ENCODE results near the gene TAF4. TPM values are rescaled to one million over a fixed set of nuclear protein-coding genes. Genes with fewer than 3 reads are reported as not detected.

TAF4 gene
- total RNA-seq, 1 donor from 2014 or later: 17.6 TPM

DNA sequence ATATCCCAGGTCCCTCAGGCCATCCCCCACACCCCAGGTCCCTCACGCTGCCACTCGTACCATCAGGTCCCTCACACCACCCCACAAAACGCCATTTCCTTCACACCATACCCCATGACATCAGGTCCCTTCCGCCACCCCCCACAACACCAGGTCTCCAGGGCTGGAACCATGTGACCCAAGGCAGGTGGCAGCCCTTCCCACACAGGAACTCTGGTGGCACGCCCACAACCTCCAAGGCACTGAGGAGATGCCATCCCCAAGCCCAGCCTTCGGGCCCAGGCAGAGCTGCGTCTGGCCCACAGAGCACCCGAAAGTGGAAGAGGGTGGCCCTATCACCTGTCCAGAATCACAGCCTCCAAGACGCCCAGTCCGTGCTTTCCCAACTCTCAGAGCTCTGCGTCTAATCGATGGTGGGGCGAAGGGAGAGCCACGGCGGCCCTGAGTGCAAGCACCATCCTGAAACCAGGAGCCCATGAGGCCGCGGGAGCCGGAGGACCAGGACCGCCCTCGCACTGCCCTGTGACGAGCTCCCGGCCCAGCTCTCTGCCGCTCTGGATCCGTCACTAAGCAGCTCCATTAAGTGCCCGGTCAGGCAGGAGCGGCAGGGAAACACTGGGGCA is 12.7 kb downstream of the TAF4 start:
- no peaks in the 10 kb centered on the region for H3K4me1 ChIP-seq
- no peaks in the 10 kb centered on the region for H3K9me3 ChIP-seq
- DNase-seq: peak; percentile 32
- TF ChIP-seq, protein P1, sequence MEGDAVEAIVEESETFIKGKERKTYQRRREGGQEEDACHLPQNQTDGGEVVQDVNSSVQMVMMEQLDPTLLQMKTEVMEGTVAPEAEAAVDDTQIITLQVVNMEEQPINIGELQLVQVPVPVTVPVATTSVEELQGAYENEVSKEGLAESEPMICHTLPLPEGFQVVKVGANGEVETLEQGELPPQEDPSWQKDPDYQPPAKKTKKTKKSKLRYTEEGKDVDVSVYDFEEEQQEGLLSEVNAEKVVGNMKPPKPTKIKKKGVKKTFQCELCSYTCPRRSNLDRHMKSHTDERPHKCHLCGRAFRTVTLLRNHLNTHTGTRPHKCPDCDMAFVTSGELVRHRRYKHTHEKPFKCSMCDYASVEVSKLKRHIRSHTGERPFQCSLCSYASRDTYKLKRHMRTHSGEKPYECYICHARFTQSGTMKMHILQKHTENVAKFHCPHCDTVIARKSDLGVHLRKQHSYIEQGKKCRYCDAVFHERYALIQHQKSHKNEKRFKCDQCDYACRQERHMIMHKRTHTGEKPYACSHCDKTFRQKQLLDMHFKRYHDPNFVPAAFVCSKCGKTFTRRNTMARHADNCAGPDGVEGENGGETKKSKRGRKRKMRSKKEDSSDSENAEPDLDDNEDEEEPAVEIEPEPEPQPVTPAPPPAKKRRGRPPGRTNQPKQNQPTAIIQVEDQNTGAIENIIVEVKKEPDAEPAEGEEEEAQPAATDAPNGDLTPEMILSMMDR (IDR thresholded peaks at IDR 0.05): no peak
- no peaks in the 10 kb centered on the region for H3K27me3 ChIP-seq (ENCODE audit: low read depth)
- H3K4me3 ChIP-seq: no peak overlapping the region
- intact Hi-C loops (cut with DNase I): no loop called here
- ATAC-seq: no peak
- no peak overlapping the region for H3K27ac ChIP-seq
- H3K36me3 ChIP-seq: peaks cover 8% of the 10 kb centered on the region

GRCh38 chr20:62052336-62052841 is 13.3 kb downstream of the TAF4 start:
- H3K27ac ChIP-seq: no peak overlapping the region
- intact Hi-C loops (cut with DNase I): no loop called here
- peaks cover 8% of the 10 kb centered on the region for H3K36me3 ChIP-seq
- no peaks in the 10 kb centered on the region for H3K9me3 ChIP-seq
- DNase-seq (peak; percentile 41), ATAC-seq (no peak)
- no peaks in the 10 kb centered on the region for H3K27me3 ChIP-seq (ENCODE audit: low read depth)
- TF ChIP-seq, protein P1 (IDR thresholded peaks at IDR 0.05): no peak
- no peak overlapping the region for H3K4me3 ChIP-seq
- H3K4me1 ChIP-seq: no peaks in the 10 kb centered on the region

GRCh38 chr20:62051546-62052255 is 14.0 kb downstream of the TAF4 start:
- no peaks in the 10 kb centered on the region for H3K27me3 ChIP-seq (ENCODE audit: low read depth)
- DNase-seq (peak; percentile 39), ATAC-seq (no peak)
- H3K4me3 ChIP-seq: no peak overlapping the region
- no peak overlapping the region for H3K27ac ChIP-seq
- H3K4me1 ChIP-seq: no peaks in the 10 kb centered on the region
- TF ChIP-seq, protein P1 (IDR thresholded peaks at IDR 0.05): no peak
- intact Hi-C loops (cut with DNase I): no loop called here
- no peaks in the 10 kb centered on the region for H3K9me3 ChIP-seq
- H3K36me3 ChIP-seq: peaks cover 8% of the 10 kb centered on the region

GRCh38 chr20:62051144-62051543 is 14.5 kb downstream of the TAF4 start:
- ATAC-seq (no peak), DNase-seq (peak; percentile 39)
- TF ChIP-seq, protein P1 (IDR thresholded peaks at IDR 0.05): no peak
- H3K4me3 ChIP-seq: no peak overlapping the region
- intact Hi-C loops (cut with DNase I): no loop called here
- peaks cover 8% of the 10 kb centered on the region for H3K36me3 ChIP-seq
- no peak overlapping the region for H3K27ac ChIP-seq
- H3K4me1 ChIP-seq: no peaks in the 10 kb centered on the region
- H3K9me3 ChIP-seq: no peaks in the 10 kb centered on the region
- H3K27me3 ChIP-seq (ENCODE audit: low read depth): no peaks in the 10 kb centered on the region

DNA sequence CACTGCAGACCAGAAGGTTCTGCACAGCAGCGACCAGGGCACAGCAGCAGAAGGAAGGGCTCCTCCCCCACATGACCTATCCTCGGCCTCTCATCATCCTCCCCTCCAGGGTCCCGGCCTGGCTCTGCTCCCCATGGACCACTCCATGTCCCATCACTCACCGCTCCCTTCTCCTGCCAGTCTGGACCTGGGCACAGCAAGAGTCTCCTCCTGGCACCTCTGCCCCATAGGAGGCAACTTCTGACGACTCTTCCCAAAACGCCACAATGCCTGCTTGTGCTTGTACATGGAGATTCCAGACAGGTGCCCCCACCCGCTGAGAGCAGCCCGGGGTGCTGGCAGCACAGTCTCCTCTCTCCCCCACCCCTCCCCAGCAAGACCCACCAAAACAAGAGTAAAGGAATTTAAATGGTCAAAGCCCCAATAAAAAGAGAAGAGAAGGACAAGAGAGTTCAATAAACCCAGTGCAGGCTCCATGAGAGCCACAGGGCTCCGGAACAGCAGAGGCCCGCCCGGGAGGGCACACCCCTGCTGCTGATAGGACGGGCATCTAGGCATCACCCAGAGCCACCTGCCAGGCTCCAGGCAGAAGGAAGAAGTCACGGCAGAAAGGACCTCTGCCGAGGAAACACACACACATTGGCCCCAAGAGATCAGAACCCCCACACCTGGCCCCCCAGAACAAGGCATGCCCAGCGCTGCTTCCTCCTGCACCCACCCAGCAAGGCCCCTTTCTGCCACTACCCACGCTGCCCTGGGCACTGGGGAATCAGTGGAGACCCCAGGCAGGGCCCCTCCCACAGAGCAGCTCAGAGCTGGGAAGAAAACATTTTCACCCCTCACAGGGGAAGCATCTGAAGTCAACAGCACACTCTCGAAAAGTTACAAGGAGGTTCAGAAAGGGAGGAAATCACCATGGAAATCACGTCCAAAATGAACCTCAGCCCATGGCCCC is 15.2 kb downstream of the TAF4 start:
- H3K4me3 ChIP-seq: no peak overlapping the region
- peak; percentile 17 for DNase-seq
- intact Hi-C loops (cut with DNase I): no loop called here
- peaks cover 6% of the 10 kb centered on the region for H3K36me3 ChIP-seq
- no peaks in the 10 kb centered on the region for H3K27me3 ChIP-seq (ENCODE audit: low read depth)
- TF ChIP-seq, protein P1 (IDR thresholded peaks at IDR 0.05): no peak
- no peak overlapping the region for H3K27ac ChIP-seq
- no peak for ATAC-seq
- no peaks in the 10 kb centered on the region for H3K9me3 ChIP-seq
- no peaks in the 10 kb centered on the region for H3K4me1 ChIP-seq

Measured in lower lobe of right lung (tissue), 2 donors.